Measurements from ENCODE around the gene ZBED2. TPM values are rescaled to one million over a fixed set of nuclear protein-coding genes. Genes with fewer than 3 reads are reported as not detected.

ZBED2 gene
- polyA plus RNA-seq, 2 of the 4 experiments (the other 2 are of a cell fraction), result 0.48 to 1.9 TPM

- 35% methylated on average over 2 of the region's 2 CpGs for WGBS (ENCODE audit: missing lambda C conversion rate)
- no peak for ATAC-seq
Measured at GRCh38 chr3:111581403-111582119, 13.6 kb downstream of the ZBED2 start.

DNA sequence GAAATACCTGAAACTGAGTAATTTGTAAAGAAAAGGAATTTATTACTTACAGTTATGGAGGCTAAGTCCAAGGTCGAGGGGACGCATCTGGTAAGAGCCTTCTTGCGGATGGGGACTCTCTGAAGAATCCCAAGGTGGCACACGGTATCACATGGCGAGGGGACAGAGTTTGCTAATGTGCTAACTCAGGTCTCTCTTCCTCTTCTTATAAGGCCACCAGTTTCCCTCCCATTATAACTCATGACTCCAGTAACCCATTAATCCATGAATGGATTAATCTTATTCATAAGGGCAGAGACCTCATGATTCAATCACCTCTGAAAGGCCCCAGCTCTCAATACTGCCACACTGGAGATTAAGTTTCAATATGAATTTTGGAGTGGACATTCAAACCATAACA lies 15.7 kb downstream of the ZBED2 start:
- no peak for ATAC-seq
- H3K4me1 ChIP-seq, result peaks cover 61% of the 10 kb centered on the region
- TF ChIP-seq RARB (CRISPR knock-in tag; IDR thresholded peaks at IDR 0.05) (no peak), ESRRA (IDR thresholded peaks at IDR 0.05; ENCODE audit: borderline replicate concordance, low read length) (no peak), GATA3 (IDR thresholded peaks at IDR 0.05; ENCODE audit: borderline replicate concordance) (no peak), MAZ (IDR thresholded peaks at IDR 0.05; ENCODE audit: borderline replicate concordance, low read depth, low read length) (no peak), HEYL (CRISPR knock-in tag; IDR thresholded peaks at IDR 0.05) (no peak), KDM1A (IDR thresholded peaks at IDR 0.05; ENCODE audit: low read depth) (no peak)
- POLR2A ChIA-PET, result no interaction called here
- peak overlapping the region; percentile 74 to 82; a peak in 4 of 6 replicates for H3K27ac ChIP-seq
- no peak overlapping the region for H3K4me3 ChIP-seq
- CTCF ChIA-PET, result interaction anchor here (1.6 to 6.4 kb wide), 6 partner anchors 15 to 136 kb away, joined by 4 to 112 read pairs (median 22); partner anchors contain the start of gene ZBED2
- peaks cover 5% of the 10 kb centered on the region; the same call in 1 of the 3 replicates for H3K9me3 ChIP-seq
- no peak for FAIRE-seq
- 89% methylated on average over 5 of the region's 5 CpGs for WGBS (ENCODE audit: missing lambda C conversion rate)
- DNase-seq (ENCODE audit: low read depth in 1 of 2, low spot score in 1 of 2), result no peak
- no peak overlapping the region for H3K4me2 ChIP-seq

More at GRCh38 chr3:111581403-111582119, 13.6 kb downstream of the ZBED2 start:
- TF ChIP-seq ZC3H11A (IDR thresholded peaks at IDR 0.05) (no peak), PHF8 (IDR thresholded peaks at IDR 0.05; ENCODE audit: borderline replicate concordance, low read depth) (no peak), RARB (CRISPR knock-in tag; IDR thresholded peaks at IDR 0.05) (no peak), JUNB (IDR thresholded peaks at IDR 0.05) (no peak), RFX5 (IDR thresholded peaks at IDR 0.05) (no peak), CHD4 (IDR thresholded peaks at IDR 0.05; ENCODE audit: borderline replicate concordance) (no peak), KDM1A (IDR thresholded peaks at IDR 0.05; ENCODE audit: low read depth) (no peak), MAZ (IDR thresholded peaks at IDR 0.05; ENCODE audit: borderline replicate concordance, low read depth, low read length) (no peak), NFE2L2 (conservative IDR thresholded peaks at IDR 0.05; ENCODE audit: low read length) (no peak), ZNF302 (CRISPR knock-in tag; IDR thresholded peaks at IDR 0.05) (no peak), GATA3 (IDR thresholded peaks at IDR 0.05; ENCODE audit: borderline replicate concordance) (no peak), KDM5A (IDR thresholded peaks at IDR 0.05) (no peak), NPAS2 (CRISPR knock-in tag; IDR thresholded peaks at IDR 0.05; ENCODE audit: borderline replicate concordance) (no peak), RNF2 (IDR thresholded peaks at IDR 0.05; ENCODE audit: borderline replicate concordance, low read depth) (no peak)
- Histone ChIP-seq H3K4me3 (no peak overlapping the region), H3K4me2 (peak overlapping the region; percentile 51), H3K4me1 (peaks cover 81% of the 10 kb centered on the region), H3K27ac (peak overlapping the region; percentile 74 to 82), H3K9me3 (peaks cover 8% of the 10 kb centered on the region; the same call in 2 of the 3 replicates)
- CTCF ChIA-PET, result interaction anchor here (0.5 to 2.9 kb wide), 4 partner anchors 87 to 135 kb away, joined by 4 to 12 read pairs (median 9); no protein-coding TSS in a partner anchor
- DNase-seq (ENCODE audit: low read depth in 1 of 2, low spot score in 1 of 2), result no peak
- FAIRE-seq, result no peak
- POLR2A ChIA-PET, result no interaction called here

- DNase-seq (ENCODE audit: low read depth in 1 of 2, low spot score in 1 of 2), result no peak
- FAIRE-seq, result peak; percentile 36
- Histone ChIP-seq H3K9me3 (peaks cover 5% of the 10 kb centered on the region; the same call in 1 of the 3 replicates), H3K4me1 (peaks cover 54% of the 10 kb centered on the region), H3K4me3 (no peak overlapping the region), H3K27ac (peak overlapping the region; percentile 74 to 82; a peak in 4 of 6 replicates), H3K4me2 (no peak overlapping the region)
- ChIA-PET POLR2A (interaction anchor here (1.1 to 1.6 kb wide), 3 partner anchors 112 to 137 kb away, joined by 3 to 8 read pairs (median 5); no protein-coding TSS in a partner anchor), CTCF (interaction anchor here (0.6 to 6.4 kb wide), 24 partner anchors 10 to 388 kb away, joined by 3 to 112 read pairs (median 7); partner anchors contain the start of gene ZBED2)
- 87% methylated on average over 4 of the region's 4 CpGs for WGBS (ENCODE audit: missing lambda C conversion rate)
- TF ChIP-seq MAFK (IDR thresholded peaks at IDR 0.05; ENCODE audit: partially characterized antibody), result peak; percentile 73
- TF ChIP-seq RFX5 (IDR thresholded peaks at IDR 0.05), result no peak
- no peak for ATAC-seq
Measured at GRCh38 chr3:111578867-111579266, 16.3 kb downstream of the ZBED2 start.
